ENCODE results near the gene SFXN1.

SFXN1 gene

GRCh38 chr5:175456105-175456742 lies 22.1 kb upstream of the SFXN1 start:
- no peak for DNase-seq (ENCODE audit: low spot score)
- ChIA-PET POLR2A (ENCODE audit: low non-redundant PET) (no interaction called here), CTCF (interaction anchor here (0.6 to 0.7 kb wide), 2 partner anchors 214 to 436 kb away, joined by 3 to 4 read pairs; no protein-coding TSS in a partner anchor)
- TF ChIP-seq, protein P1, sequence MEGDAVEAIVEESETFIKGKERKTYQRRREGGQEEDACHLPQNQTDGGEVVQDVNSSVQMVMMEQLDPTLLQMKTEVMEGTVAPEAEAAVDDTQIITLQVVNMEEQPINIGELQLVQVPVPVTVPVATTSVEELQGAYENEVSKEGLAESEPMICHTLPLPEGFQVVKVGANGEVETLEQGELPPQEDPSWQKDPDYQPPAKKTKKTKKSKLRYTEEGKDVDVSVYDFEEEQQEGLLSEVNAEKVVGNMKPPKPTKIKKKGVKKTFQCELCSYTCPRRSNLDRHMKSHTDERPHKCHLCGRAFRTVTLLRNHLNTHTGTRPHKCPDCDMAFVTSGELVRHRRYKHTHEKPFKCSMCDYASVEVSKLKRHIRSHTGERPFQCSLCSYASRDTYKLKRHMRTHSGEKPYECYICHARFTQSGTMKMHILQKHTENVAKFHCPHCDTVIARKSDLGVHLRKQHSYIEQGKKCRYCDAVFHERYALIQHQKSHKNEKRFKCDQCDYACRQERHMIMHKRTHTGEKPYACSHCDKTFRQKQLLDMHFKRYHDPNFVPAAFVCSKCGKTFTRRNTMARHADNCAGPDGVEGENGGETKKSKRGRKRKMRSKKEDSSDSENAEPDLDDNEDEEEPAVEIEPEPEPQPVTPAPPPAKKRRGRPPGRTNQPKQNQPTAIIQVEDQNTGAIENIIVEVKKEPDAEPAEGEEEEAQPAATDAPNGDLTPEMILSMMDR (conservative IDR thresholded peaks at IDR 0.05; ENCODE audit: low read depth) = no peak
- no peak overlapping the region for H3K27ac ChIP-seq

- H3K27ac ChIP-seq = no peak overlapping the region
- TF ChIP-seq, protein P1 (conservative IDR thresholded peaks at IDR 0.05; ENCODE audit: low read depth) = no peak; the same call in 1 of the 2 replicates
- CTCF ChIA-PET = interaction anchor here (0.6 to 1.7 kb wide), 5 partner anchors 13 to 687 kb away, joined by 3 to 5 read pairs (median 3); no protein-coding TSS in a partner anchor
- DNase-seq (ENCODE audit: low spot score) = peak; percentile 46
- POLR2A ChIA-PET (ENCODE audit: low non-redundant PET) = no interaction called here
These were observed 20.9 kb upstream of the SFXN1 start for GRCh38 chr5:175457466-175457865.

DNA sequence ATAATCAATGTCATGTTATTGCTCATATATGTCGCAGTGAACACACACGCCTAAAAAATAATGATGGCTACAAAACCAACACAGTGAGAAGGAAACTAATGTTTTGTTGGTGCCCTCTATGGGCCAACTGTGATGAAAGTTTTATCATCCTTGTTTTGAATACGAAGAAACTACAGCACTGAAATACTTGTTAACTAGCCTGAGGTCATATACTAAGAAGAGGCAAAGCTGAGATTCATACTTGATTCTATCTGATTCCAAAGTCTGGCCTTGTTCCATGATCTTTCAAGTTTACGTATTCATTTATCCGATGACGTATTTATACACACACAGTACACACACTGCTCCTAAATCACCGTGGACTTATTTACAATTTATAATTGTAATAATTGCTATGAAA lies 18.2 kb upstream of the SFXN1 start:
- POLR2A ChIA-PET (ENCODE audit: low non-redundant PET) = no interaction called here
- no peak for DNase-seq (ENCODE audit: low spot score)
- CTCF ChIA-PET = interaction anchor here (0.6 to 0.9 kb wide), 3 partner anchors 106 to 405 kb away, joined by 3 to 5 read pairs (median 3); no protein-coding TSS in a partner anchor
- H3K27ac ChIP-seq = no peak overlapping the region
- TF ChIP-seq, protein P1 (conservative IDR thresholded peaks at IDR 0.05; ENCODE audit: low read depth) = peak; percentile 76

DNA sequence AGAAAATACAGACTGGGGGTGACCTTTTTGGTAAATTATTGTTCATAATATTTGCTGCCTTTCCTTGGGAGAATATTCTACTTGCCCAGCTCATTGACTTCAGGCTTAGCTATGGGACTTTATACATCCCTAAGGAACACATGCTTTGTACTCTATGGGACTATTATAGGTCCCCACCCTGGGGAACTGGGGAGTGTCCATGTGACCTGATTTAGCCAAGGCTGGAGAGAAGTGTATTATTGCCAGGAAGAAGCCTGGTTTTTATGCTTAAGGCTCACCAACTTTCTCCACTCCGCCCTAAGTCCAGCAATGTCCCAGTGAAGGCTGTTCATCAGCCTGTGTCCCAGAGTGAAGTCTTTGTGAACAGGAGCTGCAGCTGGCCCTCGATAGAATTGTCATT lies 17.8 kb upstream of the SFXN1 start:
- CTCF ChIA-PET = interaction anchor here (0.6 to 0.9 kb wide), 3 partner anchors 105 to 404 kb away, joined by 3 to 5 read pairs (median 3); no protein-coding TSS in a partner anchor
- TF ChIP-seq, protein P1 (conservative IDR thresholded peaks at IDR 0.05; ENCODE audit: low read depth) = no peak
- POLR2A ChIA-PET (ENCODE audit: low non-redundant PET) = no interaction called here
- no peak overlapping the region for H3K27ac ChIP-seq
- no peak for DNase-seq (ENCODE audit: low spot score)

DNA sequence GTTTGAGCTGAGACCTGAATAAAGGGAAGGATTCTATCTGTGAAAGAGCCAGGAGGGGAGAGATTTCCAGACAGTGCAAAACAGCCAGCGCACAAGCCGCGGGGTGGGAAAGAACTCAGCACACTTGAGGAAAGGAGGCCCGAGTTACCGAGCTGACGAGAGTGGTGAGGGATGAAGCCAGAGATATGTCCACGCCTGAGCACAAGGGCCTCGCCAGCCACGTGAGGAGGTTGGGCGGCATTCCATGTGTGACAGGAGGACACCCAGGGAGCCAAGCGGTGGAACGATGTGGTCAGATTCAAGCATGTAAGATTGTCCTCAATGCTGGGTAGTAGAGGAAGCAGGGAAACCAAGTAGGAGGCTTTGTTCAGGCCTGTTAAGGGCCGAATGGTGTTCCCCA lies 17.0 kb upstream of the SFXN1 start:
- ChIA-PET POLR2A (ENCODE audit: low non-redundant PET) (no interaction called here), CTCF (interaction anchor here (0.5 to 0.7 kb wide), 2 partner anchors 307 to 536 kb away, joined by 3 to 4 read pairs; no protein-coding TSS in a partner anchor)
- H3K27ac ChIP-seq = no peak overlapping the region
- TF ChIP-seq, protein P1 (conservative IDR thresholded peaks at IDR 0.05; ENCODE audit: low read depth) = no peak
- DNase-seq (ENCODE audit: low spot score) = no peak

DNA sequence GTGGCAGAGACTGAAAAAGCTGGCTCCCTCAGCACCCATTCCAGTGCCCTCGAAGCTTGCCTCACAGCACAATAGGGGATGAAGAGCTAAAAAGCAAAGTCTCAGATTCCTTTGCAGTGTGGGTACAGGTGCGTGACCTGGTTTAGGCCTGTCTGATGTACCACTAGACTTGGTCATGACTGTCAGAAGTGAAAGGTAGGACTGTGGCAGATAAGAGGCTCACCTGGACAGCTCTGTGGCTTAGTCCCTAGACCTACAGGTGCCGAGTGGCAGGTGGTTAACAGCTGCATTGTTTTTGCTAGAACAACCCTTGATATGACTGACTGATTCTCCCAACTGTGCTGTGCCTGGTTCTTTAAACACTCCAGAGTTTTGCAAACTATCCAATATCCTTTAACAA lies 14.7 kb upstream of the SFXN1 start:
- TF ChIP-seq, protein P1 (conservative IDR thresholded peaks at IDR 0.05; ENCODE audit: low read depth) = no peak
- H3K27ac ChIP-seq = no peak overlapping the region
- ChIA-PET CTCF (interaction anchor here (0.6 to 1.7 kb wide), 7 partner anchors 19 to 553 kb away, joined by 3 to 8 read pairs (median 4); partner anchors contain the start of gene DRD1), POLR2A (ENCODE audit: low non-redundant PET) (no interaction called here)
- DNase-seq (ENCODE audit: low spot score) = no peak

Measured in RWPE1 (cell line).